SK-N-SH (cell line): ENCODE results near the gene UTP25. TPM values are rescaled to one million over a fixed set of nuclear protein-coding genes. Genes with fewer than 3 reads are reported as not detected.

Experiments used
- CTCF ChIA-PET: fragments of 300-600, 350-600 bp; formaldehyde crosslinking; extraction: SDS; loops from one replicate; lab custom pipeline; 2021; lab: Yijun Ruan, JAX
- POLR2A ChIA-PET: fragments of 350-600 bp; sonication (Branson Sonifier 250); formaldehyde crosslinking; extraction: SDS; loops from one replicate; lab custom pipeline; 2020; ENCODE audit warnings: antibody characterized with exemption, inconsistent platforms; lab: Yijun Ruan, JAX
- DNase-seq: peaks from one replicate; pipeline ENCODE4 v3.0.0; 2012
- H2AFZ ChIP-seq: fragments of 200-600 bp; sonication (generic); 2 replicates; pipeline ENCODE4 v1.8.1; 2016; ENCODE audit warnings: antibody characterized with exemption, mild to moderate bottlenecking, low read depth
- H3F3A ChIP-seq: fragments of 200-600 bp; sonication (generic); replicated peaks from 2 replicates; pipeline ENCODE3; 2016; ENCODE audit warnings: antibody characterized with exemption, mild to moderate bottlenecking; ENCODE audit not compliant: insufficient read depth
- H3K27ac ChIP-seq, 2 experiments: fragments of 200-500 bp in 1 of 2; fragments of 200-600 bp in 1 of 2; sonication (Bioruptor generic) in 1 of 2; sonication (generic), shearing (Covaris generic) in 1 of 2; 2 replicates each; pipeline versions ENCODE4 v1.5.1 to v1.6.1; 2014 to 2016; ENCODE audit warnings: low read depth in 2 of 2, inconsistent platforms in 1 of 2, low read length in 1 of 2, mild to moderate bottlenecking in 1 of 2, mixed read lengths in 1 of 2
- H3K27me3 ChIP-seq: fragments of 200-600 bp; sonication (generic), shearing (Covaris generic); 2 replicates; pipeline ENCODE4 v1.6.1; 2016; ENCODE audit warnings: mixed run types; ENCODE audit not compliant: insufficient read depth
- H3K36me3 ChIP-seq, 2 experiments: fragments of 200-500 bp in 1 of 2; fragments of 200-600 bp in 1 of 2; sonication (Bioruptor generic) in 1 of 2; sonication (generic) in 1 of 2; replicated peaks in 1 of 2; 2 replicates each; pipeline versions ENCODE3 to v1.5.1; 2014 to 2016; ENCODE audit warnings: low read length in 1 of 2, mild to moderate bottlenecking in 1 of 2; ENCODE audit not compliant: insufficient read depth in 2 of 2, control insufficient read depth in 1 of 2
- H3K4me1 ChIP-seq, 2 experiments: fragments of 200-500 bp in 1 of 2; fragments of 200-600 bp in 1 of 2; sonication (Bioruptor generic) in 1 of 2; sonication (generic), shearing (Covaris generic) in 1 of 2; 2 replicates each; pipeline versions ENCODE4 v1.5.1 to v1.6.1; 2014 to 2016; ENCODE audit warnings: low read depth in 1 of 2, low read length in 1 of 2, mixed run types in 1 of 2; ENCODE audit not compliant: insufficient read depth in 2 of 2, control insufficient read depth in 1 of 2
- H3K4me2 ChIP-seq: fragments of 200-600 bp; sonication (generic), shearing (Covaris generic); 2 replicates; pipeline ENCODE4 v1.6.1; 2017; ENCODE audit warnings: mixed run types
- H3K4me3 ChIP-seq, 2 experiments: fragments of 200-500 bp in 1 of 2; fragments of 200-600 bp in 1 of 2; sonication (Bioruptor generic) in 1 of 2; sonication (generic), shearing (Covaris generic) in 1 of 2; 2 replicates each; pipeline versions ENCODE4 v1.5.1 to v1.8.1; 2014 to 2016; ENCODE audit warnings: low read depth in 2 of 2, inconsistent platforms in 1 of 2, low read length in 1 of 2, mild to moderate bottlenecking in 1 of 2, mixed read lengths in 1 of 2, moderate library complexity in 1 of 2
- H3K79me2 ChIP-seq: fragments of 200-600 bp; sonication (generic); 2 replicates; pipeline ENCODE4 v1.8.1; 2017; ENCODE audit warnings: mild to moderate bottlenecking; ENCODE audit not compliant: insufficient read depth
- H3K9ac ChIP-seq: fragments of 200-600 bp; sonication (generic); 2 replicates; pipeline ENCODE4 v1.6.1; 2017; ENCODE audit warnings: mixed run types
- H3K9me2 ChIP-seq: fragments of 200-600 bp; sonication (generic); 2 replicates; pipeline ENCODE4 v1.6.1; 2017; ENCODE audit warnings: mixed run types
- H3K9me3 ChIP-seq: fragments of 200-600 bp; sonication (generic); 2 replicates; pipeline ENCODE4 v1.6.1; 2017; ENCODE audit warnings: mixed run types, mild to moderate bottlenecking, moderate library complexity
- H4K20me1 ChIP-seq: fragments of 200-600 bp; sonication (generic); 2 replicates; pipeline ENCODE4 v1.6.1; 2017; ENCODE audit warnings: mild to moderate bottlenecking, mixed run types; ENCODE audit not compliant: insufficient read depth
- ELF1 ChIP-seq: IDR thresholded peaks from 2 replicates; pipeline ENCODE4 v1.4.0; 2012
- FOXJ3 ChIP-seq: sonication (generic); formaldehyde crosslinking; IDR thresholded peaks from 2 replicates; pipeline ENCODE4 v1.5.1; 2020; ENCODE audit warnings: mild to moderate bottlenecking, missing genetic modification reagents
- FOXM1 ChIP-seq: IDR thresholded peaks from 2 replicates; pipeline ENCODE4 v1.4.0; 2012; ENCODE audit warnings: low read depth, mild to moderate bottlenecking
- GABPA ChIP-seq: IDR thresholded peaks from 2 replicates; pipeline ENCODE4 v1.4.0; 2012; ENCODE audit warnings: low read depth, mild to moderate bottlenecking
- NFIC ChIP-seq: IDR thresholded peaks from 2 replicates; pipeline ENCODE4 v1.4.0; 2012; ENCODE audit warnings: borderline replicate concordance
- NRF1 ChIP-seq: IDR thresholded peaks from 2 replicates; pipeline ENCODE4 v1.6.1; 2012; ENCODE audit warnings: low read depth, mild to moderate bottlenecking, low read length
- RCOR1 ChIP-seq: fragments of 150-350 bp; IDR thresholded peaks from 2 replicates; pipeline ENCODE4 v1.6.1; 2017; ENCODE audit warnings: antibody characterized with exemption, low read length
- RXRA ChIP-seq: IDR thresholded peaks from 2 replicates; pipeline ENCODE4 v1.4.0; 2012; ENCODE audit warnings: low read depth, mild to moderate bottlenecking, borderline replicate concordance
- SIN3A ChIP-seq: IDR thresholded peaks from 2 replicates; pipeline ENCODE4 v1.6.1; 2012; ENCODE audit warnings: low read depth, mild to moderate bottlenecking, low read length, moderate library complexity, borderline replicate concordance
- TAF1 ChIP-seq: IDR thresholded peaks from 2 replicates; pipeline ENCODE4 v1.6.1; 2012; ENCODE audit warnings: low read depth, mild to moderate bottlenecking, low read length, moderate library complexity, borderline replicate concordance
- TCF12 ChIP-seq: IDR thresholded peaks from 2 replicates; pipeline ENCODE4 v1.4.0; 2012
- WGBS: methylation state at CpG from one replicate; pipeline ENCODE4 v1.1.6; 2017; ENCODE audit warnings: low lambda C conversion rate; 5-methylcytosine and 5-hydroxymethylcytosine counted together
- polyA plus RNA-seq, 3 experiments: library from polyadenylated mRNA; depleted of rRNA; stranded (reverse); fragments of >200 nt; gene quantifications; 2 replicates each; pipeline ENCODE4 v1.2.3, GENCODE V29; 2012
- TF ChIP-seq, protein P1 (sequence below): IDR thresholded peaks from 2 replicates; pipeline ENCODE4; 2012
- TF ChIP-seq, protein P2 (sequence below): fragments of 200-600 bp; sonication (generic); IDR thresholded peaks from 2 replicates; pipeline ENCODE4 v1.6.1; 2017; ENCODE audit warnings: antibody characterized with exemption, mild to moderate bottlenecking, moderate library complexity
- TF ChIP-seq, protein P3 (sequence below): IDR thresholded peaks from 2 replicates; pipeline ENCODE4 v1.4.0; 2012; ENCODE audit warnings: low read depth, borderline replicate concordance
- TF ChIP-seq, protein P4 (sequence below): fragments of 150-350 bp; IDR thresholded peaks from 2 replicates; pipeline ENCODE4 v1.6.1; 2017; ENCODE audit warnings: antibody characterized with exemption, low read length, low read depth, borderline replicate concordance

UTP25 gene
- polyA plus RNA-seq, 1 of the 3 experiments (the other 2 are of a cell fraction): 6.3 TPM

- WGBS: 75% methylated on average over 4 of the region's 4 CpGs
- no peak overlapping the region for H2AFZ ChIP-seq
- no peak for DNase-seq
These were observed 18.2 kb upstream of the UTP25 start for GRCh38 chr1:209809611-209810010.

More at GRCh38 chr1:209809611-209810010, 18.2 kb upstream of the UTP25 start:
- H3K79me2 ChIP-seq: no peaks in the 10 kb centered on the region
- H3K4me2 ChIP-seq: no peak overlapping the region
- no peaks in the 10 kb centered on the region for H3K36me3 ChIP-seq
- CTCF ChIA-PET: interaction anchor here (1.0 to 7.5 kb wide), 3 partner anchors 9 to 18 kb away, joined by 3 to 78 read pairs (median 14); partner anchors contain the start of gene UTP25
- H3K9me3 ChIP-seq: no peaks in the 10 kb centered on the region
- H3K27ac ChIP-seq: no peak overlapping the region
- TF ChIP-seq NFIC (no peak), TAF1 (no peak), NRF1 (no peak), RCOR1 (no peak), FOXM1 (no peak), RXRA (no peak), ELF1 (no peak), SIN3A (no peak), TCF12 (no peak), GABPA (no peak), FOXJ3 (CRISPR knock-in tag) (no peak)
- TF ChIP-seq, protein P1, sequence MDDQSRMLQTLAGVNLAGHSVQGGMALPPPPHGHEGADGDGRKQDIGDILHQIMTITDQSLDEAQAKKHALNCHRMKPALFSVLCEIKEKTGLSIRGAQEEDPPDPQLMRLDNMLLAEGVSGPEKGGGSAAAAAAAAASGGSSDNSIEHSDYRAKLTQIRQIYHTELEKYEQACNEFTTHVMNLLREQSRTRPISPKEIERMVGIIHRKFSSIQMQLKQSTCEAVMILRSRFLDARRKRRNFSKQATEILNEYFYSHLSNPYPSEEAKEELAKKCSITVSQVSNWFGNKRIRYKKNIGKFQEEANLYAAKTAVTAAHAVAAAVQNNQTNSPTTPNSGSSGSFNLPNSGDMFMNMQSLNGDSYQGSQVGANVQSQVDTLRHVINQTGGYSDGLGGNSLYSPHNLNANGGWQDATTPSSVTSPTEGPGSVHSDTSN: no peak
- TF ChIP-seq, protein P2, sequence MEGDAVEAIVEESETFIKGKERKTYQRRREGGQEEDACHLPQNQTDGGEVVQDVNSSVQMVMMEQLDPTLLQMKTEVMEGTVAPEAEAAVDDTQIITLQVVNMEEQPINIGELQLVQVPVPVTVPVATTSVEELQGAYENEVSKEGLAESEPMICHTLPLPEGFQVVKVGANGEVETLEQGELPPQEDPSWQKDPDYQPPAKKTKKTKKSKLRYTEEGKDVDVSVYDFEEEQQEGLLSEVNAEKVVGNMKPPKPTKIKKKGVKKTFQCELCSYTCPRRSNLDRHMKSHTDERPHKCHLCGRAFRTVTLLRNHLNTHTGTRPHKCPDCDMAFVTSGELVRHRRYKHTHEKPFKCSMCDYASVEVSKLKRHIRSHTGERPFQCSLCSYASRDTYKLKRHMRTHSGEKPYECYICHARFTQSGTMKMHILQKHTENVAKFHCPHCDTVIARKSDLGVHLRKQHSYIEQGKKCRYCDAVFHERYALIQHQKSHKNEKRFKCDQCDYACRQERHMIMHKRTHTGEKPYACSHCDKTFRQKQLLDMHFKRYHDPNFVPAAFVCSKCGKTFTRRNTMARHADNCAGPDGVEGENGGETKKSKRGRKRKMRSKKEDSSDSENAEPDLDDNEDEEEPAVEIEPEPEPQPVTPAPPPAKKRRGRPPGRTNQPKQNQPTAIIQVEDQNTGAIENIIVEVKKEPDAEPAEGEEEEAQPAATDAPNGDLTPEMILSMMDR: no peak
- TF ChIP-seq, protein P3, sequence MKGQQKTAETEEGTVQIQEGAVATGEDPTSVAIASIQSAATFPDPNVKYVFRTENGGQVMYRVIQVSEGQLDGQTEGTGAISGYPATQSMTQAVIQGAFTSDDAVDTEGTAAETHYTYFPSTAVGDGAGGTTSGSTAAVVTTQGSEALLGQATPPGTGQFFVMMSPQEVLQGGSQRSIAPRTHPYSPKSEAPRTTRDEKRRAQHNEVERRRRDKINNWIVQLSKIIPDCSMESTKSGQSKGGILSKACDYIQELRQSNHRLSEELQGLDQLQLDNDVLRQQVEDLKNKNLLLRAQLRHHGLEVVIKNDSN: no peak
- TF ChIP-seq, protein P4, sequence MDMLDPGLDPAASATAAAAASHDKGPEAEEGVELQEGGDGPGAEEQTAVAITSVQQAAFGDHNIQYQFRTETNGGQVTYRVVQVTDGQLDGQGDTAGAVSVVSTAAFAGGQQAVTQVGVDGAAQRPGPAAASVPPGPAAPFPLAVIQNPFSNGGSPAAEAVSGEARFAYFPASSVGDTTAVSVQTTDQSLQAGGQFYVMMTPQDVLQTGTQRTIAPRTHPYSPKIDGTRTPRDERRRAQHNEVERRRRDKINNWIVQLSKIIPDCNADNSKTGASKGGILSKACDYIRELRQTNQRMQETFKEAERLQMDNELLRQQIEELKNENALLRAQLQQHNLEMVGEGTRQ: no peak
- H3K4me1 ChIP-seq: peaks cover 12 to 23% of the 10 kb centered on the region in 2 experiments
- no peaks in the 10 kb centered on the region for H3K9me2 ChIP-seq
- H3K9ac ChIP-seq: no peak overlapping the region
- POLR2A ChIA-PET: no interaction called here
- H3F3A ChIP-seq: peaks cover 10% of the 10 kb centered on the region
- no peaks in the 10 kb centered on the region for H4K20me1 ChIP-seq
- H3K27me3 ChIP-seq: no peaks in the 10 kb centered on the region
- no peak overlapping the region for H3K4me3 ChIP-seq
